WTC11 (cell line): ENCODE measurements around the gene NANOS2. TPM values are rescaled to one million over a fixed set of nuclear protein-coding genes. Genes with fewer than 3 reads are reported as not detected.

Source experiments
- ARID4B ChIP-seq: sonication (generic); formaldehyde crosslinking; IDR thresholded peaks from 2 replicates; pipeline ENCODE4 v1.8.0; 2023; ENCODE audit warnings: missing genetic modification reagents, mild to moderate bottlenecking, borderline replicate concordance
- ATF2 ChIP-seq: sonication (generic); formaldehyde crosslinking; IDR thresholded peaks from 2 replicates; pipeline ENCODE4 v1.8.1; 2022; ENCODE audit warnings: low read depth, missing genetic modification reagents, borderline replicate concordance
- CREB1 ChIP-seq: sonication (generic); formaldehyde crosslinking; IDR thresholded peaks from 2 replicates; pipeline ENCODE4 v1.8.0; 2023; ENCODE audit warnings: mild to moderate bottlenecking, missing genetic modification reagents
- E2F1 ChIP-seq: sonication (generic); formaldehyde crosslinking; IDR thresholded peaks from 2 replicates; pipeline ENCODE4 v1.8.0; 2022; ENCODE audit warnings: mild to moderate bottlenecking, missing genetic modification reagents
- EMX1 ChIP-seq: fragments of 250-450 bp; sonication (Bioruptor Pico); IDR thresholded peaks from 2 replicates; pipeline ENCODE4 v1.8.0; 2021; ENCODE audit warnings: mild to moderate bottlenecking
- ESRRA ChIP-seq: sonication (generic); formaldehyde crosslinking; IDR thresholded peaks from 2 replicates; pipeline ENCODE4 v1.8.1; 2022; ENCODE audit warnings: mild to moderate bottlenecking, missing genetic modification reagents, borderline replicate concordance
- FOXJ3 ChIP-seq: sonication (generic); formaldehyde crosslinking; IDR thresholded peaks from 2 replicates; pipeline ENCODE4 v1.9.0; 2021; ENCODE audit warnings: missing genetic modification reagents, mild to moderate bottlenecking, borderline replicate concordance
- FOXP1 ChIP-seq: sonication (generic); formaldehyde crosslinking; IDR thresholded peaks from 2 replicates; pipeline ENCODE4 v1.8.0; 2022; ENCODE audit warnings: missing genetic modification reagents, mild to moderate bottlenecking, moderate library complexity, borderline replicate concordance
- GABPB1 ChIP-seq: sonication (generic); formaldehyde crosslinking; IDR thresholded peaks from 2 replicates; pipeline ENCODE4 v1.8.1; 2023; ENCODE audit warnings: mild to moderate bottlenecking, missing genetic modification reagents
- HMGA2 ChIP-seq: fragments of 250-450 bp; sonication (Bioruptor Pico); IDR thresholded peaks from 2 replicates; pipeline ENCODE4 v1.4.0; 2021; ENCODE audit warnings: mild to moderate bottlenecking, moderate library complexity
- HMGXB4 ChIP-seq: sonication (generic); formaldehyde crosslinking; IDR thresholded peaks from 2 replicates; pipeline ENCODE4 v1.8.1; 2023; ENCODE audit warnings: mild to moderate bottlenecking, moderate library complexity, missing genetic modification reagents
- IRF2 ChIP-seq: sonication (generic); formaldehyde crosslinking; IDR thresholded peaks from 2 replicates; pipeline ENCODE4 v1.8.0; 2022; ENCODE audit warnings: low read depth, missing genetic modification reagents, borderline replicate concordance
- MLX ChIP-seq: sonication (generic); formaldehyde crosslinking; IDR thresholded peaks from 2 replicates; pipeline ENCODE4 v1.8.1; 2023; ENCODE audit warnings: mild to moderate bottlenecking, missing genetic modification reagents, moderate library complexity
- NR1H2 ChIP-seq: sonication (generic); formaldehyde crosslinking; IDR thresholded peaks from 2 replicates; pipeline ENCODE4 v1.9.0; 2021; ENCODE audit warnings: mild to moderate bottlenecking, moderate library complexity, missing genetic modification reagents
- PRRX2 ChIP-seq: fragments of 250-450 bp; sonication (Bioruptor Pico); IDR thresholded peaks from 2 replicates; pipeline ENCODE4 v1.8.0; 2021; ENCODE audit warnings: mild to moderate bottlenecking
- RORB ChIP-seq: fragments of 250-450 bp; sonication (Bioruptor Pico); IDR thresholded peaks from 2 replicates; pipeline ENCODE4 v1.9.0; 2021; ENCODE audit warnings: mild to moderate bottlenecking
- SMAD4 ChIP-seq: sonication (generic); formaldehyde crosslinking; IDR thresholded peaks from 2 replicates; pipeline ENCODE4 v1.8.0; 2022; ENCODE audit warnings: mild to moderate bottlenecking, missing genetic modification reagents
- TEAD1 ChIP-seq: sonication (generic); formaldehyde crosslinking; IDR thresholded peaks from 2 replicates; pipeline ENCODE4 v1.8.0; 2022; ENCODE audit warnings: mild to moderate bottlenecking, missing genetic modification reagents
- TEAD4 ChIP-seq: sonication (generic); formaldehyde crosslinking; IDR thresholded peaks from 2 replicates; pipeline ENCODE4 v1.8.0; 2022; ENCODE audit warnings: mild to moderate bottlenecking, missing genetic modification reagents
- USF1 ChIP-seq: sonication (generic); formaldehyde crosslinking; IDR thresholded peaks from 2 replicates; pipeline ENCODE4 v1.8.0; 2022; ENCODE audit warnings: mild to moderate bottlenecking, missing genetic modification reagents
- USF2 ChIP-seq: sonication (generic); formaldehyde crosslinking; IDR thresholded peaks from 2 replicates; pipeline ENCODE4 v1.8.1; 2023; ENCODE audit warnings: mild to moderate bottlenecking, missing genetic modification reagents, moderate library complexity
- ZBTB43 ChIP-seq: sonication (generic); formaldehyde crosslinking; IDR thresholded peaks from 2 replicates; pipeline ENCODE4 v1.8.1; 2023; ENCODE audit warnings: mild to moderate bottlenecking, missing genetic modification reagents
- ZNF121 ChIP-seq: sonication (generic); formaldehyde crosslinking; IDR thresholded peaks from 2 replicates; pipeline ENCODE4 v1.8.0; 2023; ENCODE audit warnings: missing genetic modification reagents
- ZNF232 ChIP-seq: sonication (generic); formaldehyde crosslinking; IDR thresholded peaks from 2 replicates; pipeline ENCODE4 v1.8.0; 2022; ENCODE audit warnings: mild to moderate bottlenecking, missing genetic modification reagents
- ZNF423 ChIP-seq: fragments of 250-450 bp; sonication (Bioruptor Pico); IDR thresholded peaks from 2 replicates; pipeline ENCODE4 v2.1.2; 2022; ENCODE audit warnings: mild to moderate bottlenecking, moderate library complexity
- ZNF512 ChIP-seq: sonication (generic); formaldehyde crosslinking; IDR thresholded peaks from 2 replicates; pipeline ENCODE4 v1.8.1; 2022; ENCODE audit warnings: missing genetic modification reagents, borderline replicate concordance
- total RNA-seq: library from RNA; stranded (reverse); gene quantifications from 3 replicates; pipeline ENCODE4 v1.2.3, GENCODE V29; 2021

The NANOS2 gene
- total RNA-seq, 1 experiment from 2014 or later = 0.13 TPM

GRCh38 chr19:45927565-45928261, 13.1 kb upstream of the NANOS2 start (continued):
- TF ChIP-seq ZNF512 (CRISPR knock-in tag) (no peak), HMGXB4 (CRISPR knock-in tag) (no peak), FOXJ3 (CRISPR knock-in tag) (no peak), ZNF121 (no peak), GABPB1 (CRISPR knock-in tag) (peak; percentile 58; the same call in 1 of the 2 replicates), TEAD4 (no peak), TEAD1 (CRISPR knock-in tag) (no peak; the same call in 1 of the 2 replicates), USF2 (CRISPR knock-in tag) (peak; percentile 91), PRRX2 (CRISPR knock-in tag) (no peak), IRF2 (CRISPR knock-in tag) (no peak), ZBTB43 (CRISPR knock-in tag) (no peak), USF1 (CRISPR knock-in tag) (peak; percentile 90), NR1H2 (no peak), EMX1 (CRISPR knock-in tag) (no peak), ARID4B (CRISPR knock-in tag) (no peak), FOXP1 (peak; percentile 44; the same call in 1 of the 2 replicates), ZNF423 (CRISPR knock-in tag) (no peak), RORB (CRISPR knock-in tag) (no peak), ZNF232 (CRISPR knock-in tag) (peak; percentile 77; the same call in 1 of the 2 replicates), CREB1 (CRISPR knock-in tag) (no peak), SMAD4 (no peak), E2F1 (CRISPR knock-in tag) (0 out of 2 replicates have a peak, but pooled peaks have one; percentile 72), ESRRA (no peak), MLX (CRISPR knock-in tag) (no peak), ATF2 (CRISPR knock-in tag) (no peak), HMGA2 (CRISPR knock-in tag) (no peak)
